HG03457 (cell line): ENCODE data around the gene NACC2.
"Not testable (repeated sequence)": the region's sequence is repeated elsewhere in the genome, so short reads cannot be mapped to it uniquely, and the experiment has no call there.

Source experiments
- ATAC-seq: cut with Tn5 transposase; IDR thresholded peaks from one replicate; pipeline ENCODE4 v1.9.1; 2021; ENCODE audit warnings: moderate number of reproducible peaks; ENCODE audit not compliant: unreplicated experiment

The NACC2 gene

GRCh38 chr9:135968601-135969000, 126.5 kb downstream of the NACC2 start:
- ATAC-seq: no peak

- ATAC-seq: no peak
Observed at GRCh38 chr9:135968083-135968476, 127.0 kb downstream of the NACC2 start.

GRCh38 chr9:135966916-135967260, 128.2 kb downstream of the NACC2 start:
- not testable (repeated sequence) for ATAC-seq

- no peak for ATAC-seq
Observed at GRCh38 chr9:135965124-135965756, 129.8 kb downstream of the NACC2 start.

GRCh38 chr9:135963938-135964337, 131.2 kb downstream of the NACC2 start:
- ATAC-seq: no peak

- ATAC-seq: no peak
Observed at GRCh38 chr9:135963338-135963737, 131.8 kb downstream of the NACC2 start.

- ATAC-seq: no peak
Observed at GRCh38 chr9:135962696-135963307, 132.3 kb downstream of the NACC2 start.

- ATAC-seq: no peak
Observed at GRCh38 chr9:135961811-135962695, 133.0 kb downstream of the NACC2 start.

GRCh38 chr9:135961277-135961715, 133.8 kb downstream of the NACC2 start, which contains the start of gene UBAC1:
Gene UBAC1, minus strand, starts transcription at chr9:135961373. Its CDS starts 211 bp downstream, at chr9:135961162.
- peak; percentile 74 for ATAC-seq

- no peak for ATAC-seq
Observed at GRCh38 chr9:135960411-135961276, 134.4 kb downstream of the NACC2 start.

- no peak for ATAC-seq
Observed at GRCh38 chr9:135959814-135960213, 135.3 kb downstream of the NACC2 start.

GRCh38 chr9:135958485-135958884, 136.6 kb downstream of the NACC2 start:
- no peak for ATAC-seq

GRCh38 chr9:135957431-135957830, 137.7 kb downstream of the NACC2 start:
- ATAC-seq: no peak

GRCh38 chr9:135956802-135957174, 138.3 kb downstream of the NACC2 start:
- no peak for ATAC-seq
